IPS-NIHi11 (cell line): ENCODE measurements around the gene ALAS2.
"Not testable (repeated sequence)": the region's sequence is repeated elsewhere in the genome, so short reads cannot be mapped to it uniquely, and the experiment has no call there.

ENCODE experiments used
- DNase-seq: peaks from one replicate; pipeline ENCODE4 v3.0.0; 2012; ENCODE audit warnings: mixed read lengths, low spot score

The ALAS2 gene

DNA sequence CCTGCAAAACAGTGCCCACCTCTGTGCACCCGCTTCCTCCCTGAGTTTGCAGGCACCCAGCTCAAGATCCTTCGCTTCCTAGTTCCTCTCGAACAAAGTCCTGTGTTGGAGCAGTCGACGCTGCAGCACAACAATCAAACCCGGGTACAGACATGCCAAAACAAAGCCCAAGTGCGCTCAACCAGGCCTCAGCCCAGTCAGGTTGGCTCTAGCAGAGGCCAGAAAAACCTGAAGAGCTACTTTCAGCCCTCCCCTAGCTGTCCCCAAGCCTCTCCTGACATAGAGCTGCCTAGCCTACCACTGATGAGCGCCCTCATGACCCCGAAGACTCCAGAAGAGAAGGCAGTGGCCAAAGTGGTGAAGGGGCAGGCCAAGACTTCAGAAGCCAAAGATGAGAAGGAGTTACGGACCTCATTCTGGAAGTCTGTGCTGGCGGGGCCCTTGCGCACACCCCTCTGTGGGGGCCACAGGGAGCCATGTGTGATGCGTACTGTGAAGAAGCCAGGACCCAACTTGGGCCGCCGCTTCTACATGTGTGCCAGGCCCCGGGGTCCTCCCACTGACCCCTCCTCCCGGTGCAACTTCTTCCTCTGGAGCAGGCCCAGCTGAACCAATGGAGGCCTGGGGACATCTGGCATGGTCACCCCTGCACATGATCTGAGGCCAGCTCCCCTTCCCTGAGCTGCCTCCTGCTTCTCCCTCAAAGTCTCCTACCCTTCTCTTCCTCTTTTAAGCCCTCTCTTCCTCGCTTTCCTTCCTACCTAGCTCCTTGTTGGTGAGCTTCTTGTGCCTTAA is 23.8 kb downstream of the ALAS2 start:
- DNase-seq, result no peak

DNA sequence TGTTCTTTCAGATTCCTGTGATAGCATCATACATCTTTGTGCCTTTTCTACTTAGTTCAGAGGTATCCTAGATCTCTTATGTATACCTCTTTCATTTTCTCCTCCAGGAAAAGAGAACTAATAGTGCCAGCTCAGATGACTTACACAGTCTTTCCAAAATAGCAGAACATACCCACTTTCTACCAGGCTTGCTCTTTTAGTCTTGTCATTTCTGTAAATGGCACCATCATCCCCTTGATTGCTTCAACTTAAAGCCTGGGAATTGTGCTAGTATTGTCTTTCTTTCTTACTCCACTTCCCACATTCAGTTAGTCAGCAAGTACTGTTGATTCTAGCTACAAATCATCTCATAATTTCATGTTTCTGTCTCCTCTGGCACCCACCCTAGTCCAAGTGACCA is 25.5 kb downstream of the ALAS2 start:
- no peak for DNase-seq

DNA sequence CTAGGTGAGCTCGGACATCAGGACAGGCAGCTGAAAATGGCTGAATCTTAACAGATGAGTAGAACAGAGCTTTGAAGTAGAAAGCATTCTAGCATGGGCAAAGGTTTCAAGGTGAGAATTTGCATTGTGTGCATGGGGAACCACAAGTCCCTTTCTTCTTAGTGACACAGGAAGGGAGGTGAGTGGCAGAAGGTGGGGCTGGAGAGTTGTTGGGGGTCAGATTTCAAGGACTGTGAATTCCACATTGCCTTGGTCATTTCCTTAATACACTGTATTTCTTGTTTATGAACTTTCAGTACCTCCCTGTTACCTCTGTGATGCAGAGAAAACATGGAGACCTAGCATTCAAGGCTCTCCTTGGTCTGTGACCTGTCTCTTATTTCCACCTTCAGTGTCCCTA is 26.5 kb downstream of the ALAS2 start:
- no peak for DNase-seq

DNA sequence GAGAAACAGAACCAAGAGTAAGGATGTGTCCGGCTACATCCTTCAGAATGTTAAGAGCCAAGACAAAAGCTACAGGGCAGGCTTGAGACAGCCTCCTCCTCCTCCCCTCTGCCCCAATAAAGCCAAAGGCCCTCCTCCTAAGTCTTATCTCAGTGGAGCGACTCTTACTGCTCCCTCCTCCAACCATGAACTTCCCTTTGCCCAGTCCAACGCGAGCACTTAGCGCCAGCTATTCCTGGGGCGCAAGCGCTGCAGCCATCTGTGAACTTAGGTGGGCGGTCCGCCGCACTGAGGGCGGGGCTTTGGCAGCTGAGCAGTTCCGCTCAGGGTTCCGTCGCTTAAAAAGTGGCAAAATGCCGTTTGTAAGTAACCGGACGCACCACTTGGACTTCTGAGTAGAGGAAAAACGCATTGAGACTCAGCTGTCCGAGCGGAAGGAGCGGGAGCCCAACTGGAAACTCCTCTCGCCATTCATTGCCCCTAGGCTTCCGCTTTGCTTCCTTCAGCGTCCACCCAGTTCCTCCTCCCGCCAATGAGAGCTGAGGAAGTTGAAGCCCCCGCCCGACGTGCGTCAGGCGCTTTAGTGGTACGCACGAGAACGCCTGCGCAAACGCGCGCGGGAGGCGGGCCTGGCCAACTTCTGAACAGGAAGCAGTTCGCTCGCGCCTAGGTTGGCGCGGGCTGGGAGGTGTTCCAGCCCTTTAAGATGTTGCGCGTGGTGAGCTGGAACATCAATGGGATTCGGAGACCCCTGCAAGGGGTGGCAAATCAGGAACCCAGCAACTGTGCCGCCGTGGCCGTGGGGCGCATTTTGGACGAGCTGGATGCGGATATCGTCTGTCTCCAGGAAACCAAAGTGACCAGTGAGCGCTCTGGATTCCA is 30.8 kb downstream of the ALAS2 start, which contains the start of gene APEX2:
TSS of gene APEX2 (plus strand) at position 647 of the 882 bp plus-strand sequence. CDS start at position 707, 60 bp downstream.
- DNase-seq, result peak; percentile 91

DNA sequence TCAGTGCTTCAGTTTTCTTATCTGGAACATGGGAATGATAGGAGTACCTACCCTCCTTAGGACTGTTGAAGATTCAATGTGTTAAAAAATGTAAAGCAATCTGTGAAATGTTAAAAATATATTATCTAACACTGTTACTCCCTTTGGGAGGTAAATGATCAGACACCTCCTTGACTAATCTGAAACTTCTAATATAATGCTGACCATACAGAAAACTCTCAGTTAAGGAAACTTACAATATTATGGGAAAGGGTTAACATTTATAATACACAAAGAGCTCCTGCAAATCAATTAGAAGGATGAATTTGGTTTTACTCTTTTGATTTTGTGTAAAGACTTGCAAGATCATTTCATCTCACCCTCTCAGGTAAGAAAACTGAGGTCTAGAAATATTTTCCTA is 35.2 kb downstream of the ALAS2 start:
- DNase-seq, result no peak

DNA sequence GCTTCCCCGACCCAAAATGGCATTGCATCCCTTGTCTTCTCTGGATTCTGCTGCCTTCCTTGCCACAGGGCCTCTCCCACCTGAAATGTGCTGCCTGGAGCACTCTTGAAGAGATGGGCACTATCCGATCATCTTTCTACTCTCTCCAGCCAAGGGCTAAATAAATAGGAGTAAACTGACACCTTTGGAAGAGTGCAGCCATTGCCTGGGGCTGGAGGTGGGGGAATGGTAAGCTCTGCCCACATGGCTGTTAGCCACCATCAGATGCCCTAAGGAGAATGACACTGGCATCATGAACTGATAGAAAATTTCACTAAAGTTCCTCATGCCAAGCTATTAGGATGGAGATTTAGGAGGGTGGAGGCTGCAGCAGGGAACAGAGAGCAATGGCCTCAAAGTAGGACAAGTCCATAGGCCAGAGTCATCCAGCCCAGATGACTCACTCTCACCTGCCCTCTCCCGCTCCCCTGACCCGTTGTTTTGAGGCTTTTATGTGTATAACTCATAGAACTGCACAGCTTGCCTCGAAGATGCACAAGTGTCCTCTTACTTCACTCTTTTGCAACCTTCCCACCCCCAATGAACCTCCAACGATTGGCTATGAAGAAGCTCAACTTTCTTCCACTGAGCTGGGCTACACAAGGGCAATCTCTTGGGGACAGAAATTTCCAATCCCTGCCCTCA is 36.0 kb downstream of the ALAS2 start:
- DNase-seq, result no peak

DNA sequence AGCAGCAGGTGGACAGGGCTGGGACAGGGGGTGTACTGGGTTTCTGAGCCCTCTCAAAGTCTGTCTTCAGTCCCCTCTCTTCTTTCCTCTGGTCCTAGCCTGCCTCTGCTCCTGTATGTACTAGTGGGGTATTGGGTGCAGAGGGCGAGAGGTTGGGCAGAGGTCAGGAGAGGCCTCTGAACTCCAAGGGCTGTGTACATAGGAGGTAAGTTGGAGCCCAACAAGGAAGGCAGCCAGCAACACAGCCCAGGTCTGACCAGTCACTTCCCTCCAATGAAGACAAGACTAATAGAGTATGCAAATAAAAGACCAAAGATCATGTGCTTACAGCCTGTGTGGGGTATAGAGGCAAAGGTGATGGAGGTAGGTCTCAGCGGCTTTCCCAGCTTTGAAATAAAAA is 36.7 kb downstream of the ALAS2 start, which contains the start of gene PFKFB1:
TSS of gene PFKFB1 (minus strand) at position 90 of the 400 bp plus-strand sequence. CDS start 181 bp downstream, outside the sequence.
- no peak for DNase-seq

DNA sequence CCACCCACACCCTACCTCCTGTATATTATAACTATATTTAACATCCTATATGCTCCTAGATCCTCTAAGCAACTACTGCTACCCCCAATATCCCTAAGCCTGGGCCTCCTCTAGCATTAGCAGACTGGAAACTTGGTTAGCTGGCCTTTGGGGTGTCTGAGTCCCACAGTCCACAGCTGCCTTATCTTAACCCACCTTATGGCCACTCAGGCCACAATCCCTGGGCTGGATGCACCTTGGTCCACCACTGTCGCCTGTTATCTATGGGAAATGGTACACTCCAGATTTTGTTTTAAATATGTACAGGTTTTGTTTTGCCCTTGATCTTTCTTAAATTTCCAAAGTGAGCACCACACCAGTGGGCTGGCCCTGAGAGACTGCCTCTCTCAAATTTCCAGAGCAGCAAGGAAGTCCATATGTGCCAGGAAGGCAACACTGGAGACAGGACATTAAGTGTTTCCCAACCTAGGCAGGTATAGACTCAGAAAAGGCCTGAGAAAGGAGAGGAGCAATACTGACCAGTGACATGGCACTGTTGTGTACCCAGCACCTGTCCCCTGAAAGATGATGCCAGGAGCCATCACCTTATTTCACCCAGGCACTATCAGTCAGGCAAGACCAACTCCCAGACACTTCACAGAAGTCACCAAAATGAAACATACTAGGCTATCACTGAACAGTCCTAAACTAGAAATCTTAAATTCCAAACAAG is 37.7 kb downstream of the ALAS2 start:
- DNase-seq, result no peak

DNA sequence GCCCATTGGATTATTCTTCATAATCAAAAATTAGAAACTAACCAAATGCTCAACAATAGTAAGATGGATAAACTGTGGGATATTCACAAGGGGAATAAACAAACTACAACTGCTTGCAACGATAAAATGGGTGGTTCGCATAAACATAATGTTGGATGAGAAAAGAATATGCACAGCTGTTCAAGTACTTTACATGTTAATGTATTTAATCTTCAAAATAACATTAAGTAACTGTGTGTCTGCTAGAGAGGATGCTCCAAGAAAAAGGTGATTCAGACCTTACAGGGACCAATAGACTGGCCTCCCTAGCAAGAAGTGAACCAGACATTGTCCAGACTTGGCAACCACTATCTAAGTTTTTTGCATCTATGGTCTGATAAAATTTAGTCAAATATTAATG is 39.1 kb downstream of the ALAS2 start:
- no peak for DNase-seq

DNA sequence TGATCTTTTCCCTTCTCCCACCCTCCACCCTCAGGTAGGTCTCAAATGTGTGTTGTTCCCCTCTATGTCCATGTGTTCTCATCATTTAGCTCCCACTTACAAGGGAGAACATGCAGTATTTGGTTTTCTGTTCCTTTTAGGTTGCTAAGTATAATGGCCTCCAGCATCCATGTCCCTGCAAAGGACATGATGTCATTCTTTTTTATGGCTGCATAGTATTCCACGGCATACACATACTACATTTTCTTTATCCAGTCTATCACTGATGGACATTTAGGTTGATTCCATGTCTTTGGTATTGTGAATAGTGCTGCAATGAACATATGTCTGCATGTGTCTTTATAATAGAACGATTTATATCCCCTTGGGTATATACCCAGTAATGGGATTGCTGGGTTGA is 47.5 kb downstream of the ALAS2 start:
- DNase-seq, result not testable (repeated sequence)

DNA sequence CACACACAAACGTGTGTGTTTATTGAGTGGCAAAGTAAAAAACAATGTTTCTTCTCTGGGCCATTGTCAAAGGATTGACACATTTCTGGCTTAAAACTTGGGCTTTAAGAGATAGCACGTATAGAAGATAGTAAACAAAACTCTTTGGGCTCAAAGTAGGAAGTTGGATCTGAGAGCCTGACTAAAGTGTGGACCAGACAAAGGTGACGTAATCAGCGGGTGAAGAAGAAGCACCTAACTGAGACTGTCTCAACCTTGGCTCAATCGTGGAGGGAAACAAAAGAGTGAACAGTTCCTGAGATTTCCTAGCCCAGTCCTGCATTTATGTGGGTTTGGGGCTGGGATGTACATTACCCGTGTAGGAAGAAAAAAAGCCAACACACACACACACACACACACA is 50.4 kb downstream of the ALAS2 start:
- DNase-seq, result no peak

DNA sequence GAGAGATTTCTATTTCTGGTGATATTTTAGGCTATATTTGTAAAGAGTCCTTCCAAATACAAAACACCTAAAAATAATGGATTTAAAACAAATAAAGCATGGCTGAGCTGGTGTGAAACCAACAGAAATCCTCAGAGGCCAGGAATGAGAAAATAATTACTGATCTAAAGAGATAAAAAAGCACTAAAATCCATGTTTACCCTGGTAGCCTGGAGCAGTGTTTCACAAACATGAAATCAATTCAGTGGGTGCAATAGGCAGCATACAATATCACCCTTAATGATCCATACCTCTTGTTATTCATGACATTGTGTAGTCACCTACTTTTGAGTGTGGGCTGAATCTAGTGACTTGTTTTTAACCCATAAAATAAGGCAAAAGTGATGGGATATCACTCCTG is 51.3 kb downstream of the ALAS2 start:
- DNase-seq, result no peak

DNA sequence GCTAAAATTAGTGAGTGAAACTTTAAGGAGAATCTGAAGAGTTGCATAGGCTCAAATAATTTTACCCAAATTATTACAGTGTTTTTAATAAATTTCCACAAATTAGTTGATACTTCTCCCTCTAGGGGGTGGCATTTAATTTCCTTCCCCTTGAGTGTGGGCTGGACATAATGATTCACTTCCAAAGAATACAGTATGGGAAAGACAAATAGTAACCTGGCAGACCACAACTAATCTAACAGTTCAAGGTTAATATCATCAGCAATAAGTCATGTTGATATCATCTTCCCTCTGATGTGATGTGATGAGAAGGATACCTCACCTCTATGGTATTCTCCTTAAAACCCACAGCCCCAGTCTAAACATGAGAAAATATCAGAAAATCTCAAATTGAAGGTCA is 52.3 kb downstream of the ALAS2 start:
- DNase-seq, result no peak

DNA sequence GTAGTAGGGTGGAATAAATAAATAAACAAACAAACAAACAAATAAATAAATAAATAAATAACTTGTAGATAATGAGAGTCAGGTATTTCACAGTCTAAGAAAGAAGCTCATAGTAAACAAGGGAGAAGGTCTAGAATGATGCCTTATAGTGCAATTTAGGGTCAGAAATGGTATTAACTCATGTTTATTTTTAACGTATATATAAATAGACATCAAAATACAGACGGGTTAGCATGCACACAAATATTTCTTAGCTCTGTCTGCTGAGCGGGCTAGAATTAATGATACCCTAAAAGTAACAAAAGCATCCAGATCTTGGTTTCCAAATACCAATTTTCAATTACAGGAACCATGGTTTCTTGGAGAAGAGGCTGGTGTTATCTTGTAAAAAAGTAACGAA is 53.4 kb downstream of the ALAS2 start:
- no peak for DNase-seq

DNA sequence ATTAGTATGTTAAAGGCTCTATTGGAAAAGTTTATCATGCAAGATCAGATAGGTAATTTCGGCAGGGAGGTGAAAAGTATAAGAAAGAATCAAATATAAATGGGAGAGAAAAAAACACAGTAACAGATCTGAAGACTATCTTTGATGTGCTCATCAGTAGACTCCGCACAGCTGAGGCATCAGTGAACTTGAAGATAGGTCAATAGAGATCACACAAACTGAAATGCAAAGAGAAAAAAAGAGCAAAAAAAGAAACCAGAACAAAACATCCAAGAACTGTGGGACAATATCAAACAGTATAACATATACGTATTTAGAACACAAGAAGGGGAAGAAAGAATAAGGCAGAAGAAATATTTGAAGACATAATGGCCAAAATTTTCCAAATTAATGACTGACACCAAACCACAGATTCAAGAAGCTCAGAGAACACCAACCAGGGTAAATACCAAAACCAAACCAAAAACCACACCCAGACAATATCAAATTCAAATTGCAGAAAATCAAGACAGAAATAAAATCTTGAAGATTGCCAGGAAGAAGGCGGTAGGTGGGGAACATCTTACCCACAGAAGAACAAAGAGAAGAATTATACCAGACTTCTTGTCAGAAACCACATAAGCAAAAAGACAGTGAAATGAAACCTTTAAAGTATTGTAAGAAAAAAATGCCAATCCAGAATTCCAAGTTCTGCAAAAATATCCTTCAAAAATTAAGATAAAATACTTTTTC is 65.8 kb downstream of the ALAS2 start:
- DNase-seq, result no peak

DNA sequence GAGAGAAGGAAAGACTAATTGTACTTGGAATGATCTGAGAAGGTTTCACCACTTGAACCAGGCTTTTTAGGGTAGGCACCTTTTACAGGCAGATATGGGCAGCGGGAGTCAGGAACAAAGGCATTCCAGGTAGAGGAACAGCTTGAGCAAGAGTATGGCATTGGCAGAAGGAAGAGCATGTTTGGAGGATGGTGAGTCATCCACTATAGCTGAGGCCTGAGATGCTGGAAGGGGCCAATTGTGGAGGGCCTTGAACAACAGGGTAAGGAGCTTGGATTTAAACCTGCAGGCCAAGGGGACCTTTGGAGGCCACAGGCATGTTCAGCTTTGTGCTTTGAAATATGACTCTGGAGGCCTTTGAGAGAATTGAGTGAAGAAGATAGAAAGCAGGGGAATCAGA is 69.0 kb downstream of the ALAS2 start:
- no peak for DNase-seq
